GM12864 (cell line): ENCODE results near the gene DTD1.

Source experiments
- DNase-seq: peaks from one replicate; pipeline ENCODE4 v3.0.0-alpha.2; 2011; ENCODE audit warnings: low read depth
- H3K4me3 ChIP-seq: 2 replicates; pipeline ENCODE4 v1.5.1; 2011; ENCODE audit warnings: mild to moderate bottlenecking, low read depth, low read length, control low read depth
- TF ChIP-seq, protein P1 (sequence below): IDR thresholded peaks from 2 replicates; pipeline ENCODE4 v1.5.1; 2011; ENCODE audit warnings: low read depth, mild to moderate bottlenecking, moderate library complexity, low read length, control low read depth, inconsistent platforms; ENCODE audit errors: missing control alignments

Gene DTD1

DNA sequence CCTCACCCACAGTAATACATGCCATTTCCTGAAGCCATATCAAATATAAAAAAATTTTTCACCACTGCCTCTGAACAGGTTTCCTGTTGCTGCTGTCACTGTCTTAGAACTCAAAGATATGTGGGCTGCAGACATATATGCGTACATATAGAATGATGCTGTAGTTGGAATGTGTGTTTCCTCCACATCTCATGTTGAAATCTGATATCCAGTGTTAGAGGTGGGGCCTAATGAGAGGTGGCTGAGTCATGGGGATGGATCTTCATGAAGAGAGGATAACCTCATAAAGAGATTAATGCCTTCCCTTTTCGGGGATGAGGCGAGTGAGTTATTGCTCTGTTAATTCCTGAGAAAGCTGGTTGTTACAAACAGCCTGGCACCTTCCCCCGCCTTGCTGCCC lies 218.0 kb downstream of the DTD1 start:
- TF ChIP-seq, protein P1, sequence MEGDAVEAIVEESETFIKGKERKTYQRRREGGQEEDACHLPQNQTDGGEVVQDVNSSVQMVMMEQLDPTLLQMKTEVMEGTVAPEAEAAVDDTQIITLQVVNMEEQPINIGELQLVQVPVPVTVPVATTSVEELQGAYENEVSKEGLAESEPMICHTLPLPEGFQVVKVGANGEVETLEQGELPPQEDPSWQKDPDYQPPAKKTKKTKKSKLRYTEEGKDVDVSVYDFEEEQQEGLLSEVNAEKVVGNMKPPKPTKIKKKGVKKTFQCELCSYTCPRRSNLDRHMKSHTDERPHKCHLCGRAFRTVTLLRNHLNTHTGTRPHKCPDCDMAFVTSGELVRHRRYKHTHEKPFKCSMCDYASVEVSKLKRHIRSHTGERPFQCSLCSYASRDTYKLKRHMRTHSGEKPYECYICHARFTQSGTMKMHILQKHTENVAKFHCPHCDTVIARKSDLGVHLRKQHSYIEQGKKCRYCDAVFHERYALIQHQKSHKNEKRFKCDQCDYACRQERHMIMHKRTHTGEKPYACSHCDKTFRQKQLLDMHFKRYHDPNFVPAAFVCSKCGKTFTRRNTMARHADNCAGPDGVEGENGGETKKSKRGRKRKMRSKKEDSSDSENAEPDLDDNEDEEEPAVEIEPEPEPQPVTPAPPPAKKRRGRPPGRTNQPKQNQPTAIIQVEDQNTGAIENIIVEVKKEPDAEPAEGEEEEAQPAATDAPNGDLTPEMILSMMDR, result no peak
- DNase-seq, result no peak

DNA sequence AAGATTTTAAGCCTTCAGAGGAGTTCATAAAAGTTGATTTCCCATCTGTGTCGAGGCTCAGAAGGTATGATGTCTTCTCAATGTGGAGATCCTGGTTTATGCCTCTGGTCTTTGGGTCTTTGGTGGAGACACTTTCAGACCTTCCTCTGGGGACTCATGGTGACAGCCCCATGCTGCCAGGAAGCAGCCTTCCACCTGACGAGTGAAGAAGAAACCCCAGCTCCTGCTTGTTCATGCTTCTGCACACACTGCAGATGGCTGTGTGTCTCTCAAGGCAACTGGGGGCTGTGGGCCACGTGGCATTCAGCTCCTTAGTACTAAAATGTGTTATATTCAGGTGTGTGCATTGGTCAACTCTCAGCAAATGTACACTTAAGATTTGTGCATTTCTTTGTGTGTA lies 220.9 kb downstream of the DTD1 start:
- DNase-seq, result no peak
- no peak overlapping the region for H3K4me3 ChIP-seq
- TF ChIP-seq, protein P1, result no peak

More for the DNA sequence above, 218.0 kb downstream of the DTD1 start:
- H3K4me3 ChIP-seq, result no peak overlapping the region

DNA sequence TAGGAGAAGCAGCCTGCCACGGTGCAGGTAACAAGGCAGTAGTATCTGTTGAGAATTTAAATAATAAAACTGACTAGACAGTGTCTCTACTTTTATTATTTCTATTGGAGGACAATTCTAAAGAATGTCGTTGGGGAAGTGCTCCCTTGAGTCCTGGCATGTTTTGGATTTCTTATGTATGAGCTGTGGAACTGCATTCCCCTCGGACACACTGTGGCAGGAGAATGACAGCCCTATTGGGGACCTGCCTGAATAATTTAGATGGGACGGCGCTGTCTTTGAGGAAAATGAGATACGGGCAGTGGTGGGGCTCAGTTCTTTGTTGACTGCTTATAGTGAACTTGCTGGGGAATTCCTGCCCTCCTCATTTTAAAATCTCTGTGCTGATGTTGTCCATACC lies 223.3 kb downstream of the DTD1 start:
- TF ChIP-seq, protein P1, result no peak
- no peak overlapping the region for H3K4me3 ChIP-seq
- DNase-seq, result no peak

DNA sequence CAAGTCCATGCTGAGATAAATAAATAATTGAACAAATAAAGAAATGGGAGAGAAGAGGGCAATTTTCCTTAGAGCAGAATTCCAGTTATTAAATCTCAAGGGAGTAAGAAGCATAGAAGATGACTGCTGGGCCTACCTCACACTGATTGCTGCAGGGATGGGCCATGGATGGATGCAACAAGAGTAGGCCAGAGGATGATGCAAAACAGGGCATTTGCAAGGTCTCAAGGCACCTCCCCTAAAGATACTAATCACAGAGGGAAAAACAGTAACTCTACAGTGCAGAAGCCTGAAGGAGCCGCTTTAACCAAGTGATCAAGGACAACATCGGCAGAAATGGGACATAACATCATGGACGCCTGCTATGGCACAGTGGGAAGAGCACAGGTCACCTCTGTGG lies 224.1 kb downstream of the DTD1 start:
- no peak for DNase-seq
- H3K4me3 ChIP-seq, result no peak overlapping the region
- TF ChIP-seq, protein P1, result no peak

DNA sequence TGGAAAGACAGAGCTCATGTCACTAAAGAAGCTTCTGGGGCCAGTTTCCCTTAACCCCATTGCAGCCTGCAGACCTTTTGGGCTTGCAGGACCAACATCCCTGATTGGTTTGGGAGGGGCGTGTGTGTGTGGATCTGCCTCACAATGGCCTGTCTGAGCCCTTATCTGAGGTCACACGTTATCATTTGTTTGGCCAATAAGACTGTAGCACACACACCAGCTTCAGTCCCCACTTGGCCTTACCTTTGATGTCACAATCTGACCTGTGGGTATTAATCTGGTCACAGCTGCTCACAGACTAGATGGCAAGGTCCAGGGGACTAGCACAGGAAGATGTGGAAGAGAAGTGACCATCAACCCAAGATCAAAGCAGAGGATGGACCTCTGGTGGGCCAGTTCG lies 225.6 kb downstream of the DTD1 start, which contains the start of gene SCP2D1:
Gene SCP2D1 (plus strand): TSS at position 301 of the 400 bp plus-strand sequence. CDS start 33 bp downstream, at position 334.
- no peak within 1 kb of the TSS for H3K4me3 ChIP-seq
- DNase-seq, result no peak
- TF ChIP-seq, protein P1, result no peak

DNA sequence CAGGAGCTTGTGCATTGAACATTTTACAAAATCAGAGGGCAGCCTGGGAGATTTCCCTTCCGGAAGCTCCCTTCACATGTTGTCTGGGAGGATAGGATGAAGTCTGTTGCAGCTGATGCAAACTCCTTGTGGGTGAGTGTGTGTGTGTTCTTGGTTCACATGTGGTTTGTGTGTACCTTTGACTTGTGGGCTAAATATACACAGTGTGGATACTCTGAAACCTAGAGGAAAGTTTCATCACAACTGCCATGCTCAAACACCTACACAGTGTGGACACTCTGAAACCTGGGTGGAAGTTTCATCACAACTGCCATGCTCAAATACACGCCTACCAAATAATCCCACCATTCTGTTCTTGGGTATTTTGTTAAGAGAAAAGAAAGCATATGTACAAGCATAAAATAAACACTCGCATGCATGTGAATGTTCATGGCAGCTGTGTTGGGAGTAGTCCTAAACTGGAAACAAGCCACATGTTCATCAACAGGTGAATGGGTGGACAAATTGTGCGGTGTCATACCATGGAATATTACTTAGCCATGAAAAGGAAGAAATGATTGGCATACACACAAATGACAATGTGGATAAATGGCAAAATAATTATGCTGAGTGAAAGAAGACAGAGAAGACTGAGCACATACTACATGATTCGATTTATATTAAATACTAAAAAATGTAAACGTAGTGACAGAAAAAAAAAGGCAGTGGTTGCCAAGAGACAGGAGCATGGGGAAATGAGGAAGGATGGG lies 227.5 kb downstream of the DTD1 start:
- no peak overlapping the region for H3K4me3 ChIP-seq
- no peak for DNase-seq
- TF ChIP-seq, protein P1, result no peak
